H1 (cell line): Measurements from ENCODE around the gene CXCL1. TPM values are rescaled to one million over a fixed set of nuclear protein-coding genes. Genes with fewer than 3 reads are reported as not detected.

Experiments used
- ASH2L ChIP-seq: fragments of 200-600, 300-600 bp; sonication (generic); IDR thresholded peaks from one replicate; pipeline ENCODE4 v1.7.1; 2017; ENCODE audit warnings: low read length
- CREB1 ChIP-seq: IDR thresholded peaks from 2 replicates; pipeline ENCODE4 v1.6.1; 2012; ENCODE audit warnings: inconsistent platforms
- EZH2 ChIP-seq: fragments of 200-600 bp; sonication (generic); IDR thresholded peaks from 2 replicates; pipeline ENCODE4 v1.7.1; 2012; ENCODE audit warnings: low read depth, mild to moderate bottlenecking, moderate library complexity, low read length, inconsistent platforms; ENCODE audit not compliant: severe bottlenecking
- GABPA ChIP-seq: IDR thresholded peaks from 2 replicates; pipeline ENCODE4 v1.6.1; 2011; ENCODE audit warnings: mild to moderate bottlenecking, low read length, moderate library complexity, borderline replicate concordance; ENCODE audit not compliant: insufficient read depth
- HDAC2 ChIP-seq, 2 experiments: fragments of 300-600 bp in 1 of 2; sonication (generic) in 1 of 2; IDR thresholded peaks; 2 replicates each; pipeline ENCODE4 v1.6.1; 2011 to 2012; ENCODE audit warnings: low read depth in 2 of 2, low read length in 2 of 2, mild to moderate bottlenecking in 2 of 2, moderate library complexity in 2 of 2, borderline replicate concordance in 1 of 2, inconsistent platforms in 1 of 2
- KDM4A ChIP-seq: IDR thresholded peaks from one replicate; pipeline ENCODE4 v1.7.1; 2012; ENCODE audit warnings: low read depth, mild to moderate bottlenecking, moderate library complexity, low read length, inconsistent platforms; ENCODE audit not compliant: severe bottlenecking
- MAX ChIP-seq: IDR thresholded peaks from 2 replicates; pipeline ENCODE4 v1.6.1; 2012; ENCODE audit warnings: inconsistent platforms
- PHF8 ChIP-seq: fragments of 200-600 bp; sonication (generic); conservative IDR thresholded peaks from 2 replicates; pipeline ENCODE4 v1.7.1; 2012; ENCODE audit warnings: low read depth, mild to moderate bottlenecking, inconsistent platforms, low read length, moderate library complexity
- POLR2A ChIP-seq, 2 experiments: IDR thresholded peaks; 1 replicate in 1 of 2; 2 replicates in 1 of 2; pipeline ENCODE4 v1.6.1; 2011; ENCODE audit warnings: low read depth in 2 of 2, low read length in 2 of 2, mild to moderate bottlenecking in 2 of 2; ENCODE audit errors: control extremely low read depth in 1 of 2
- SUZ12 ChIP-seq: fragments of 200-600 bp; sonication (generic); IDR thresholded peaks from 2 replicates; pipeline ENCODE4 v1.6.1; 2012; ENCODE audit warnings: mild to moderate bottlenecking, inconsistent platforms, low read length, moderate library complexity, mixed read lengths
- polyA plus RNA-seq, 7 experiments: library from polyadenylated mRNA; depleted of rRNA in 3 of 7; stranded (reverse) in 5 of 7; unstranded in 2 of 7; fragments of >200 nt in 5 of 7; fragments of 200-250 nt in 2 of 7; gene quantifications; 1 replicate in 5 of 7; 2 replicates in 1 of 7; 4 replicates in 1 of 7; pipeline versions ENCODE4 v1.2.1 to v1.2.3, GENCODE V29; 2011 to 2013; ENCODE audit warnings: missing spikeins in 2 of 7, mixed read lengths in 2 of 7
- total RNA-seq: library from RNA; stranded (reverse); fragmentation: NEBNext Ultra II Directional; extraction: Animal tissue kit (Norgen Biotek cat#: 25700); gene quantifications from 2 replicates; pipeline ENCODE4 v1.2.1, GENCODE V29; 2021

Gene CXCL1
- total and polyA plus RNA-seq, 2 of the 8 experiments (the other 6 are each of a cell fraction or from before 2014, with no cell fraction given), result 0.77 to 0.80 TPM

- TF ChIP-seq MAX (0 out of 2 replicates have a peak, but pooled peaks have one; percentile 23), POLR2A (IDR thresholded peaks at IDR 0.05; ENCODE audit: control extremely low read depth in 1 of 2, low read depth in 2 of 2, low read length in 2 of 2) (peak in 1 of 2 experiments; percentile 35; a peak in 1 of 3 replicates), PHF8 (0 out of 2 replicates have a peak, but pooled peaks have one; percentile 32), SUZ12 (peak; percentile 34; the same call in 1 of the 2 replicates), EZH2 (peak; percentile 36), HDAC2 (IDR thresholded peaks at IDR 0.05; ENCODE audit: borderline replicate concordance in 1 of 2, low read depth in 2 of 2, low read length in 2 of 2) (peak; percentile 38 to 56; a peak in 1 of 4 replicates), GABPA (no peak), ASH2L (peak; percentile 56), KDM4A (peak; percentile 71), CREB1 (0 out of 2 replicates have a peak, but pooled peaks have one; percentile 7)
Measured at GRCh38 chr4:73836373-73837279, 32.6 kb upstream of the CXCL1 start, which contains the start of gene CXCL6 (continued).
